GM21515 (cell line): ENCODE results near the gene PSMA7.

Experiments used
- ATAC-seq: cut with Tn5 transposase; IDR thresholded peaks from one replicate; pipeline ENCODE4 v1.9.1; 2021; ENCODE audit not compliant: unreplicated experiment

PSMA7 gene

GRCh38 chr20:62143081-62143956 is at the start of gene PSMA7, which contains the start of gene SS18L1:
TSS of gene PSMA7 (minus strand) at chr20:62143394. CDS start at chr20:62143303, 91 bp downstream.
TSS of gene SS18L1 (plus strand) at chr20:62143769. CDS start at chr20:62143821, 52 bp downstream.
- ATAC-seq, result peak; percentile 70

- no peak for ATAC-seq
These were observed 49.4 kb upstream of the PSMA7 start for GRCh38 chr20:62192635-62193034.

GRCh38 chr20:62191781-62192559 is 48.8 kb upstream of the PSMA7 start:
- ATAC-seq, result no peak

DNA sequence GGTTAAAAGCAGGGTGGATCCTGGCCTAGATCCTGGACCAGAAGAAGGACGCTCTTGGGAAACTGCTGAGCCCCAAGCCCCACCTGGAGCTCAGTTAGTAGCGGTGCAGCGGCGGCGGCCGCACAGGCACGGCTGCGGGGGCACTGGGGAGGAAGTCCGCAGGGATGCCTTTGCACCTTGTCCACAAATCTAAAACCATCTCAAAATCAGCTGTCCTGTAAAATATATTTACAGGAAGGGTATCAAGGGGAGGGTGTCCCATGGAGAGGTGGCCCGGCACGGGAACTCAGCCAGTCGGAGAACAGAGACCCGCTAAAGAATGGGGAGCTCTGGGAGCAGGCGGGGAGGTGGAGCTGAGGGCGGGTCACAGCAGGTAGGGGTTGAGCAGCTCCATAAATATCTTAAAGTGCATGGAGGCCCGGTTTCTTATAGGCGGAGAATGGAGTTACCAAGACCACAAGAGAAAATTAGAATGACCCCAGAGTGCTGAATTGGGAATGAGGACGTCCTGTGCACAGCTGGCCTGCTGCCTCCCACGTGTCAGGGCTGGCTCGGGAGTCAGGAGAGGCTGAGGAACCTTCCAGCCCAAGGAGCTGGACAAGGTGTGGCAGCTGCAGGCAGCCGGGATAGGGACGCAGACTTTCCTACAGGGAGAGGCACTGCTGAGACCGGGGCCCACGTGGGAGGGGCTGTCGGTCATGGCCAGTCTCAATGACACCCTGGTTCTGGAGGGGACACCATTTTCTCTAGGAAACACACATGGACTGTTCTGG is 47.6 kb upstream of the PSMA7 start:
- ATAC-seq, result no peak

GRCh38 chr20:62186887-62187866 is 44.0 kb upstream of the PSMA7 start:
- no peak for ATAC-seq

DNA sequence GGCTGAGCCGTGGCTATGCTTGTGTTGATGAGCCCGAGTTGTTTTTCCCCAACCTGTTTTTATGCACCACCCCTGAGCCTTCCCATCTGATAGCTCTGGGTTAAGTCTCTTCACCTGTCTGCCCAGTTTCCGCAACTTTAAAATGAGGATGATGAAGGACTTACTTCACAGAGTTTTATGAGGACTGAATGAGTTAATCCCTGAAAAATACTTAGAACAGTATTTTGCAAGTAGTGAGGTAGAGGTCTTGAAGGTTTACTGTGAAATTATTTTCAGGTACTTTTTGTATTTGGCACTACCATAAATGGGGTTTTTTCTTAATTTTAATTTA is 42.9 kb upstream of the PSMA7 start:
- no peak for ATAC-seq

- peak; percentile 1 for ATAC-seq
These were observed 40.4 kb upstream of the PSMA7 start for GRCh38 chr20:62183426-62184142.

- ATAC-seq, result peak; percentile 85
These were observed 39.6 kb upstream of the PSMA7 start, which contains the start of gene MTG2 for GRCh38 chr20:62182469-62183425. TSS of gene MTG2 (plus strand) at chr20:62183028. CDS start at chr20:62193421, 10,393 bp downstream.

DNA sequence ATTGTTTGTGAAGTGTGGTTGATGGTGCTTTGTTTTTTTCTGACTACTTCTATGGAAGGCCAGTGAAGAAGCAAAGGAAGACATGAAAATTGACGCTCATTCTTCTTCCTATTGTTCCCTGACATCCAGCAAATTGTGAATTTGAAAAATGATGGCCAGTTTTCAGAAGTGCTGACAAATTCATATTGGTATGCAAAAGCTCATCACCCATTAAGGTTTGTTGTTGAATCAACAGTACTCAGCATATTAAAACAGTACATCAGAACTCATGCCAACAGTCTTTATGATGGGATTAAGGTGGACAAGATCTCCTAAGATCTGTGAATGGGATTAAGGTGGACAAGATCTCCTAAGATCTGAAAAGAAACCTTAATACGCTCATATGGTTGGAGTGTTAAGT is 38.6 kb upstream of the PSMA7 start:
- ATAC-seq, result no peak

DNA sequence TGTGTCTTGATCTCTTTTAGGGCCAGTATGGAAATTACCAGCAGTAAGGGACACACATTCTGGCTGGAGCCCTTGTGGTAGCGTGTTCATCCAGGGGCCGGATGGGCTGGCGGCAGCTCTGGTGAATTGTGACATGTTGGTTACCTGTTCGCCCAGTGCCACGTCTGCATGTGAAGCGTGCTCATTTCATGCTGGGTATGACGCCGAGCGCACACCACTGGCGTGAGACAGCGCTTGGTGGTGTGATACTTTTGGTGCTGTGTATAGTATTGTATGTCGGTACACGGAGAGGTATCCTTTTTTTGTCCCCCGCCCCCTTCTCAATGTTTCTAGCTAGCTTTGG is 35.9 kb upstream of the PSMA7 start:
- ATAC-seq, result no peak

- no peak for ATAC-seq
These were observed 35.3 kb upstream of the PSMA7 start for GRCh38 chr20:62178316-62179161.

DNA sequence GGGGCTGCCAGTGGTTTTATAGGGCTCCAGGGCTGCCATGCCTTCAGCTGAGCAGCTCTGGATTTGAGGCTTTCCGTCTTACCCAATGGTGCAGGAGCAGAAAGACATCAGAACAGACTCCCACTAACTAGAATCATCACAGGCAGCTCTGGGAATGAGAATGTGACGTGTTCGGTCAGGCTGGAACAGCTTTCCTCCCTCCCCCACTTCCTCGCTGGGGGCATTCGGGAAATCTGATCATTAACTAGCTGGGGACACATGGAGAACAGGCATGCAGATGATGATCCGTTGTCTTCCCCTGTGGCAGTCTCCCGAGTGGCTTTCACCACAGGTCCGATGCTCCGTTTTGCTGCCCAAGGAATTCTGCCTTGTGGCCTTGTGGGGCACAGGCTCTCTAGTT is 34.1 kb upstream of the PSMA7 start:
- ATAC-seq, result no peak

DNA sequence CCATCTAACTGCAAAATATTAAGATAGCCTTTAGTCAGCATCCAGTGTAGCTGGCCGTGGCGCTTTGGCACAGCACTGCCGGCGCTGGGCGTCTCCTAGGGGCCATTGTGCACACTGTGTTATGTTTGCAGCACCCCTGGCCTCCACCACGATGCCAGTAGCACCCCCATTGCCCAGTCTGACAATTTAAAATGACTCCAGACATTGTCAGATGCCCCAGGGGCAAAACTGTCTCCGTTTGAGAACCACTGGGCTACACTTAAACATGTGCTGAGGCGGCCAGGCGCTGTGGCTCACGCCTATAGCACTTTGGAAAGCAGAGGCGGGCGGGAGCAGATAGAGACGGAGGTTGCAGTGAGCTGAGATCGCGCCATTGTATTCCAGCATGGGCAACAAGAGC is 33.7 kb upstream of the PSMA7 start:
- ATAC-seq, result no peak

GRCh38 chr20:62175711-62176110 is 32.5 kb upstream of the PSMA7 start:
- no peak for ATAC-seq

GRCh38 chr20:62174870-62175624 is 31.9 kb upstream of the PSMA7 start:
- ATAC-seq, result no peak

- ATAC-seq, result no peak
These were observed 31.0 kb upstream of the PSMA7 start for GRCh38 chr20:62174021-62174804.
